H1 (cell line): Measurements from ENCODE around the gene PAK2.

ENCODE experiments used
- CTCF ChIP-seq, 3 experiments: IDR thresholded peaks; 1 replicate in 2 of 3; 2 replicates in 1 of 3; pipeline versions ENCODE4 v1.5.1 to v1.6.1; 2011; ENCODE audit warnings: low read length in 3 of 3, mild to moderate bottlenecking in 3 of 3, inconsistent platforms in 2 of 3, low read depth in 1 of 3, moderate library complexity in 1 of 3; ENCODE audit not compliant: insufficient read depth in 1 of 3; ENCODE audit errors: control extremely low read depth in 1 of 3
- EGR1 ChIP-seq: IDR thresholded peaks from 2 replicates; pipeline ENCODE4 v1.6.1; 2011; ENCODE audit warnings: low read depth, low read length, borderline replicate concordance
- POLR2AphosphoS5 ChIP-seq: IDR thresholded peaks from 2 replicates; pipeline ENCODE4 v1.6.1; 2011; ENCODE audit warnings: low read depth, low read length

- TF ChIP-seq EGR1 (no peak), POLR2AphosphoS5 (no peak), CTCF (IDR thresholded peaks at IDR 0.05; ENCODE audit: control extremely low read depth in 1 of 3, insufficient read depth in 1 of 3, low read depth in 1 of 3, low read length in 3 of 3) (no peak)
Observed at GRCh38 chr3:196789885-196790359, 50.3 kb downstream of the PAK2 start.
